GM21825 (cell line): Measurements from ENCODE around the gene KCNT1.

ENCODE experiments used
- ATAC-seq: cut with Tn5 transposase; IDR thresholded peaks from one replicate; pipeline ENCODE4 v1.9.1; 2021; ENCODE audit warnings: mild to moderate bottlenecking, moderate library complexity; ENCODE audit not compliant: unreplicated experiment

The KCNT1 gene

DNA sequence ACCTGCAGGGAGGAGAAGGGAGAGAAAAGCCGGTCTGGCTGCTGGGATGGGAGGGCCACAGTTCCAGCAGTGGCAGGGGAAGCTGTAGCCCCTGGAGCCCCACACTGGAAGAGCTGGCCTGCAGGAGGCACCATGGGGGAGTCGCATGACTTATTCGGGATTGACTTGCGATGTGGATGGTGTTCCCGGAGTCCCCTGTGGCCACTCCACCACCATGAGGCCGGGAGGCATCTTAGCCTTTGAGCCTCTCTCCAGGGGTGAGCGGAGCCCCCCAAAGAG lies 92.0 kb downstream of the KCNT1 start:
- ATAC-seq = no peak

DNA sequence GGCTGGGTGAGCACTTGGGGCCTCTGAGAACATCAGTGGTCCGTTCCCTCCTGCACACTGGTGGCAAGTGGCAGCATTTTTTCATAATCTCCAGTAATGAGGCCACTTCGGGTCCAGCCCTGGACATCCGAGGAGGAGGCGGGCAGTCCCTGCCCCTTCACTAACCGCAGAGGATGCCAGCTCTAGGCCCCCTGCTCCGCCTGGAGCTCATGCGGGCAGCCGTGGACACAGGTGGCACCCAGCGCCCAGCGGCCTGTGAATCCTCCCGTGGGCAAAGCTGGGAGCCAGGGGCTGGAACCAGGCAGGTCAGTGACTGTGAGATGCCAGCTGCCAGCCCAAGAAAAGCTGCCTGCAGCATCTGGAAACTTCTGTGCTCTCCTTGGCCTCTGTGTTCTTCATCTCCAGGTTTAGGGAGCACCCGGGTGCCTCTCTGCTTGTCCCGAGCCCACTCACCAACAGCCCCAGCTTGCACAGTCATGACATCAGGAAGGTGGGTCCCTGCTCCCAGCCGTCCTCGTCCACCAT lies 92.4 kb downstream of the KCNT1 start:
- no peak for ATAC-seq

DNA sequence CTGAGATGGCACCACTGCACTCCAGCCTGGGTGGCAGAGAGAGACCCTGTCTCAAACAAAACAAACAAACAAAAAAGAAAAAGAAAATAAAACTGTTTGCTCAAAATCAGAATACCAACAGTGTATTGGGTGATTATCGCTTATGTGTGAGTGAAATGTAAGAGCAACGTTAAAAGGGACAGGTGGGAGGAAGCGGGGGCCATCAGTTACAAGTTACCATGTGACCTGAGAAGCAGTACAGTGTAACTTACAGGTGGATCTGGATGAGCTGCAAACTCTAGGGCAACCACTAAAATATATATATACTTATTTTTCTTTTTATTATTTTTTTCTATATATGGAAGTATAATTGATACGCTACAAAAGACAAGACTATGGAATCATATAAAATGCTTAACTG lies 93.4 kb downstream of the KCNT1 start:
- no peak for ATAC-seq

DNA sequence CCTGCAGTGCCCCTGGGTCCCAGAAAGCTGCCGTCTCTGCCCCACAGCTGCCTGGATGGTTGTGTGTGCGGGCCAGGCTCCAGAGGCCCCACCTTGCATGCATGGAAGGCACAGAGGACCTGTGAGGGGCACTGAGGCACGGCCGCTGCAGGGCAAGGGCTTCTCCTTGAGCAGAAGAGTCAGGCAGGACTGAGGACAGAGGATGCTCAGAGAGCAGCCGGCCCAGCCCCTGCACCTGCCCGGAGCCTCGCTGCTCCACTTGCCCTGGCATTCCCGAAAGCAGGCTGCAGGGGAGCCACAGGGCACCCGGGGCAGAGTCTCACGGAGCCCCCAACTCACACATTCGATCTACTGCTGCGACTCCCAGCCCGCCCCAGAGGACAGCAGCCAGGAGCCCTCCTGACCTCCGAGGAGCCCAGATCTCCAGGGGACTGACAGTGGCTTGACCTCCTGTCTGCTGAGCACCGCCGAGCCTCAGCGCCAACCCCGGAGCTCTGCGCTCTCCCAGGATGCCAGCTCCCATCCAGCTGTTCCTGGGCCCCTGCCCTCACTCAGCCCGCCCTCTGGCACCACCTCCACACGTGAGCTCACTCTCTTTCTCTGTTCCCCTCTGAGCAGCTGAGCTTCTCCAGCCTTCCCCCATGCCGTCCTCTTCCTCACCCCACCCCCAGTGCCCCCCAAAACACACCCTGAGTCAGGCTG lies 95.0 kb downstream of the KCNT1 start:
- ATAC-seq = no peak

DNA sequence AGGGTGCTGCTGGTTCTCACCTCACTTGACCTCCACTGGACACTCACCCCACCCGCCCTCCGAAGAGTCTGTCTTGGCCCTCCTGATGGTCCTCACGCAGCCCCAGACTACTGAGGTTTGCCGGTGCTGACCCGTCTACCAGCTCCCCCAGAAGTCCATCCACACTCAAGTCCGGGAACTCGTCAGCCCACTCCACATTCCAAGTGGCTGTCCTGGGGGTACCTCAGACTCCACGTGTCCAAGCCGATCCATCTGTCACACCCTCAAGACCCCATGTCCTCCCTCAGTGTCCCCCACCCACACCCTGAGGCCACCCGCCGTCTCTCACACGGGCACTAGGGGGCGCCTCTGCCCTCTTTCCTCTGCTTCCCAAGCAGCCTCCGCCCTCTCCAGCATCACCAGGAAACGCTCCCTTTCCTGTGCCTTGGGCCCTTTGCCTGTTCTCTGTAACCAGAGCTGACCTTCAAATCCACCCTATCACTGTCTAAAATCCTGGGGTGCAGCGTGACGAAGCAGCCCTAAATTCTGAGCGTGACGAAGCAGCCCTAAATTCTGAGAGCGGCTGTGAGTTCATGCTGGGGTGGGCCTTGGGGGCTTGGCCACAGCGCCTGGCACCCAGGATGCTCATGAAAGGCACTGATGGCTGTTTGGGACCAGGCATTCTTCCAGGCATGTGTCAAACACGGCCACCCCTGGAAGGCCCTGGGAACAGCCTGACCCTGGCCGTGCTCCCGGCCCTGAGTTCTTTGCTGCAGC lies 95.7 kb downstream of the KCNT1 start:
- no peak for ATAC-seq

DNA sequence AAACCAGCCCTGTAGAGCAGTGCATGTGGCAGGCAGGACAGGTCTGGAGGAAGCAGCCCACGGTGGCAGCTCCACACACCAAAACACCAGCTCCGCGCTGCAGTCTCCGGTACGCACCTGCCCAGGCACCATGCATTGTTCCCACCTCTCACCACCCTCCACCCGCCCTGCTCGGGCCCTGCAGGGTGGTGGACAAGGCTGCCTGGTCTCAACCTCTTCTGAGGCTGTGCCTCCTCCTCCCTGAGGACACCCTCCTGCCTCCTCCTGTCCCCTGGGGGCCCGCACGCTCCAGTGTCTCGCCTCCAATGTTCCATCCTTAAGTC lies 96.2 kb downstream of the KCNT1 start:
- ATAC-seq = no peak

DNA sequence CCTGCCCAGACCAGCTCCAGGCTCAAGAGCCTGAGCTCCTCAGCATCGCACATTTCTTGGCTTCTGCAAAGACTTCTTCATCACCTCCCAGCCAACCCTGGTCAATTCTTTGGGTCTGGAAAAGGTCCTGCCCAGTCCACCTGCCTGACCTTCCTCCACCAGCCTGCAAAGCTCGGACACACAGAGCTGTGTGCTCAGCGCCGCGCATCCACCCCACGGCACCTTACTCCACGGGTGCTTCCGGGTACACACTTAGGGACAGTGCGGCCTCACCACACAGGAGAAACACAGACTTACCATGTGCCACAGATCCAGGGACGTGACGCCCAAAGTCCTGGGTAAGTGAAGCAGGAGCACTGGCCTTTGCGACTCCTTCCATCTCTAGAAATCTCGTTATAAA lies 97.3 kb downstream of the KCNT1 start:
- ATAC-seq = no peak

DNA sequence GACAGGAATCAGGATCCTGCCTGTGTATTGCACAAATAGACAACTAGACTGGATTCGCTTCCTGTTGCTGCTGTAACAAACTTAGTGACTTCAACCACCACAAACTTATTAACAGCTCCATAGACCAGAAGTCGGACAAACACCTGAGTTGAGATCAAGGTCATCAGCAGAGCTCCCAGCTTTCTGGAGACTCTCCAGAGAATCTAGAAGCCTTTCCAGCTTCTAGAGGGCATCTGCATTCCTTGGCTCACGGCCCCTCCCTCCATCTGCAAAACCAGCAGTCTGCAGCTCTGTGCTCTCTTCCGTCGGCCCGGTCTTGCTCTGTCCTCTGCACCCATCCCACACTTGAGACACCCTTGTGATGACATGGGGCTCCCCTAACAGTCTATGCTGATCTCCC lies 99.1 kb downstream of the KCNT1 start:
- no peak for ATAC-seq

DNA sequence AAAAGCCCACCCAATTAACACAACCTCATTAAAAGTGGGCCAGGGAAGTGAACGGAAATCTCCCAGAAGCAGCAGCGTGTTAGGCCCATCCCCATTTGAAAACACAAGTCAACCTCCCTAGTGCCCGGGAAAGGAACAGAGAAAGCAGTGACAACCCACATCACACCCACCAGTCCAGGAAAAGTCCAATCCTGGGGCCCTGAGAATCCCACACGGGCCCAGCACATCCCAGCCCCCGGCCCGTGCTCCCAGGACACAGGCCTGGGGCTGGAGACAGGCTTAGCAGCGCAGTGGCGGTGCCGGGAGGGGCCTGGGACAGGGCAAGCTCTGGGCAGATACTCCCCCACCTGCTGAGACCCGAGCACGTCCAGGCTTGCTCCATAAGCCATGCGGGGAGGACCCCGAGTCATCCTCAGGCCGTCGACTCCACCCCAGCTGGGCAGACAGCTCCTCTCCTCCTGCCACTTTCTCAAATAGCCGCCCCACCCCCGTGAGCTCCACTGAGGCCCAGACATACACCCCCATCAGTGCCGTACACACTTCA lies 101.0 kb downstream of the KCNT1 start:
- ATAC-seq = no peak

DNA sequence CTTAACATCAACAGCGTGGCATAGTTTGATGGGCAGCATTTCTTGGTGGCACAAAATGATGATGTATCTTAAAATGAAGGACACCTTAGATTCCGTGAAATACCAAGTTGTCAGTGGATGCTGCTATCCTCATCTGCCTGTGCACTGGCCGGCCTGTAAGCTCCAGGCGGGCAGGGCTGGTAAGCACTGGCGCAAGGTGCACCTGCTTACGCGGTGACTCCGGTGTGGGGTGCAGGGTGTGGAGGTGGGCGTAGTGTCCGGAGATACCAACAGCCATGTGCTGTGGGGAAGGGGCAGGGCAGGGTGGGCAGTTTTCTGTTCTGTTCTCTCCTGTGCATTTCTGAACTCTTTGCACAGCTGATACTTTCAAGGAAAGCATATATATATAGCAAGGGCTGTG lies 101.5 kb downstream of the KCNT1 start:
- ATAC-seq = no peak

DNA sequence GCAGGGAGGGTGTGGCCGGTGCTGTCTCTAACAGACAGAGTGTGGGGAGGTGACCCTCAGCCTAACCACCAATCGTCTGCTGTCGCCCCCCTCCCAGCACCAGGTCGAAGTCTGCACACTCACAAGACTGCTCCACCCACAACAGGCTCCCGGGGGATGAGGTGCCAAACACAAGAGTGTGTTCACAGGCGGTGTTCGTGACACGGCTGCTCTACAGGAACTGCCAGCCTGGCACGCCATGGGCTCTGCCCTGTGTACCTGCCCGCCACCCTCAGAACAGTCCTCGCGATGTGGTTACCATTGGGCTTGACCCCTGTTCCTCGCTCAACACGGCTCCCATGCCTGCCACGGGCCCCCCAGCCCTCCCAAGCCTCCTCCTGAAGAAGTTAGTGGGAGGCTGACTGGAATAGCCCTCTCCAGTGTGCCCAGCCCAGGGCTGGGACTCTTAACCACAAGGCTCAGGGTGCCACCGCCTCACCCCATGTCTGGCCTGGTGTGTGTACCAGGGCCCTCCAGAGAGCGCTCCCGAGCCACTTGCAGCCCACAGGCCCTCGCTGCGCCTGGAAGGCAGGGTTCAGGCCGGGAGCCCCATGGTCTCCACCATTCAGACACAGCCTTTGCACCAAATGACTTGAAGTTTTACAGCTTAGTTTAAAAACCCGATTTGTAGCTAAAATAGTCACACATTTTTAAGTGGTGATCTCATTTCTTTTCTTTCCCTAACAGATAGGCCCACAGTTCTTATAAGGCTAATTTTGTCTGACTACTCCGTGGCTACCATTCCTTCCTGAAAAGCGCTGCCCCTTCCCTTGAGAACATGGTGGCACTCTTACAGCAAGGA lies 102.8 kb downstream of the KCNT1 start:
- no peak for ATAC-seq

DNA sequence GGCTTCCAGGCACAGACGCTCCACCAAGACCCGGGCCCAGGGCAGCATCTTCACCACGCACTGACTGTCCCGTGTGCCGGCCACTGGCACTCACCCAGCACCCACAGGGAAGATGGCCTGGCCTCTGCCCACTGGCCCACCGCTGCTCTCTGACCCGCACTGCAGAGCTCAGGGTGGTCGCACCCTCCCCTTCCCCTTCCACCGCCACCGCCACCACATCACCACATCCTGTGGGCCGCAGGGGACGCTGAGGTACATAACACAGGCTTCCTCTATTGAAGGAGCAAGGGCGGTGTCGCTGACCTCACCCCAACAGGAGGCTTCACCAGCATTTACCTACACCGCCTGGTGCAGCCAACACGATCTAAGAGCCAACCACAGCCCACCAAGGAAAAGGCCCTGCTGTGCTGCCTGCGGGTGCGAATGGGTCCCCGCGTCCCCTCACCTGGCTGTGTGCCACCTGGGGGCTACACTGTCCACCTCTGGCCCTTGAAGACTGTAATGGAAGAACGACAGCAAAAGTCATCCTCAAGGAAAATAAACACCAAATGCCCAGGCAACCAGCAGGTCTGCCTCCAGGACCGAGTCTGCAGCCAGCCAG lies 103.5 kb downstream of the KCNT1 start:
- no peak for ATAC-seq

DNA sequence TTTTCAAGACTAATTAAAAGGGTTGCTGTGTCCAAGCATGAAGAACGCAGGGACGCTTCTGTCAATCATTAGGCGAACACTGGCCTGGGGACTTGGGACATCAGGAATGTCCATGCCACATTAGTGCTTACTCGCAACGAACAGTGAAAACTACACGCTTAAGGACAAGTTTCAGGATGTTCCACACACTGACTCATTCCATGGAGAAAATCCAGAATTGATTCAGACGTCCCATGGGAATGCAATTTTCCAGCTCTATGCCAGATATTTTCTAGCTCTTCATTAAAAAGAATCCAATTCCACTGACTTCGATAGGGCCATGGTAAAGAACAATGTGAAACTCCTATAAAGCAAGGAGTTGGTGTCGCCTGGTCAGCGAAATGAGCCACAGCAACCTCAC lies 107.2 kb downstream of the KCNT1 start:
- no peak for ATAC-seq

DNA sequence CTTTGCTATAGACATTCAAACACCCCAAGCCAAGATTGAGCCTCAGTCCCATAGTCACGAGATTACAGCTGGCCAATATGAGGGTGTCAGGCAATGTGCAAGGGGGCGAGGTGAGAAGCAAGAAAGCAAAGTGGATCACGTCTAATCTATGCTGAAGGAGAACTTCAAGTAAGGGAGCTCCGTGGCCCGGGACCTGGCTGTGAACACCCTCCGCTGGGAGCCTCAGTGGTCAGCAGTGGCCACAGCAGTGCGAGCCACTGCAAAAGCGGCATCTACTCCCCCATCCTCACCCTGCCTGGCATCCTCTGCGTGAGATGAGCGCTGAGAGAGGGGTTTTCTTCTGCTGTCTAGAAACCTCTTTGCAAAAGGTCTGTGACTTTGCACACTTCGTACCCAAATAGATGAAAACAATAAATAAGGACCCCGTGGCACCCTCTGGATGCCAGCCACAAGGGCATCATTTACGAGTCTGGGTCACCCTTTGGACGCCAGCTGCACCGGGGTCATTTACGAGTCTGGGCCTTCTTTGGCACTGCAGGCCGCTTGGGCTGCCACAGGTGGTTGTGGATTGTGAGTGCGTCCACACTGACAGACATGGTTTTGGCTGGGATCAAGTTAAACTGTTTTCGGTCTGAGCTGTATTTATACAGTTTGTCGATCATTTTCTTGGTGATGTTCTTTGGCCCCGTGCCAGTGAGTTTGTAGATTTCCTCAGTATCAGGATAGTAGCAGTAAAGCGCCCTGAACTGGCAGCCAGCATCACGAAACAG lies 109.0 kb downstream of the KCNT1 start:
- ATAC-seq = no peak

DNA sequence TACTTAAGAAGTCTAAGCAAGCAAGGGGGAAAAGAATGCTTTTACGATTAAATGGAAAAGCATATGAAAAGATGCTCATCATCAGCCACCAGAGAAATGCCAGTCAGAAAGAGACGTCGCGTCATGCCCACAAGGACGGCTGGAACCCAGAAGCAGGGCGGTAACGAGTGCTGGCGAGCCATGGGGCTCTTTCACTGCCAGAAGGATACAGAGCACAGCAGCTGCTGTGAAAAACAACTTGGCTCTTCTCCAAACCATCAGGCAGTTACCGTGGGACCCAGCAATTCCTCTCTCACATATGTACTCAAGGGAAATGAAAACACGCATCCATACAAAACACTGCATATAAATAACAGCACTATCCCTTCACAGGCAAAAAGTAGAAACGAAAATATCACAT lies 109.8 kb downstream of the KCNT1 start:
- no peak for ATAC-seq

DNA sequence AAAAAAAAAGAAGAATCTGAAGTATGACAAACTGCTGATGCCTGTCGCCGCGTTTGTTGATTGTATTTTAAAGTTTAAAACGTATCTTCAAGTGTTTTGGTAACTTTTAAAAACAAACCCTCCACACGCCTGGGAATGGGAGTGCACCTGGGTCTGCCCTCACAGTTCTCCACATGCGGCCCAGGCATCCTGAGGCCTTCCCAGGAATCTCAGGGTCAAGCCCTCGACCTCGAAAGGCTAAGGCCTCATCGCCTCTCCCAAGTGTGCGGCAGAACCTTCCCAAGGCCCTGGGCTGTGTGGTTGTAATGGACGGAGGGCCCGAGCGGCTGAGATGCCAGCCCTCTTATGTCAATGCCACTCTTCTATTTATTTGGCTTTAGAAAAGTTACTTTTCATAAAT lies 111.0 kb downstream of the KCNT1 start:
- ATAC-seq = no peak

DNA sequence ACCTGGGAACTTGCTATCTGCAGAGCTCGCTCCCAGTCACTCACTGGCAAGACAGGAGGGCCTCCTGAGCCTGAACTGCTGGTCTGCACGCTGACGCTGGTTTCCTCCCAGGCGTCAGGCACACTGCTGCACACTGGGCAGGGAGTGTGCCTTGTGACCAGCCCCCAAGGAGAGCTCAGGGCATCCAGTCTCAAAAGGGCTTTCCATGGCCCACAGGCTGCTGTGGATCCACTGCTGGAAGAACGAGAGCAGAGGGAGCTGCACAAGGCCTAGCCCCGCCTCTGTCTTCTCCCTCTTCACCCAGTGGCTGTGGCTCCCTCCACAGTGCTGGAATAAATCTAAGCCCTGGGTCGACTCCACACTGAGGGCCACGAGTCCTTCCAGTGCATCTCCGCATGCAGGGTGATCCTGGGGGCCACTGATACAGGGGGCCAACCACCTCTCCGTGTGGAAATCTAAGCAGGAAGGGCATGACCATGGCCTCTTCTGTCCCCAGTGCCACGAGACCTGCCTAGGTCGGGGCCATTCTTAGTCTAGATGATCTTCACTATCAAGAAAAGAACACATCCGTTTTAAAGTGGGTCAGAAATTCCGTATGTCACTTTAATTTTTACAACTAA lies 111.8 kb downstream of the KCNT1 start:
- no peak for ATAC-seq

DNA sequence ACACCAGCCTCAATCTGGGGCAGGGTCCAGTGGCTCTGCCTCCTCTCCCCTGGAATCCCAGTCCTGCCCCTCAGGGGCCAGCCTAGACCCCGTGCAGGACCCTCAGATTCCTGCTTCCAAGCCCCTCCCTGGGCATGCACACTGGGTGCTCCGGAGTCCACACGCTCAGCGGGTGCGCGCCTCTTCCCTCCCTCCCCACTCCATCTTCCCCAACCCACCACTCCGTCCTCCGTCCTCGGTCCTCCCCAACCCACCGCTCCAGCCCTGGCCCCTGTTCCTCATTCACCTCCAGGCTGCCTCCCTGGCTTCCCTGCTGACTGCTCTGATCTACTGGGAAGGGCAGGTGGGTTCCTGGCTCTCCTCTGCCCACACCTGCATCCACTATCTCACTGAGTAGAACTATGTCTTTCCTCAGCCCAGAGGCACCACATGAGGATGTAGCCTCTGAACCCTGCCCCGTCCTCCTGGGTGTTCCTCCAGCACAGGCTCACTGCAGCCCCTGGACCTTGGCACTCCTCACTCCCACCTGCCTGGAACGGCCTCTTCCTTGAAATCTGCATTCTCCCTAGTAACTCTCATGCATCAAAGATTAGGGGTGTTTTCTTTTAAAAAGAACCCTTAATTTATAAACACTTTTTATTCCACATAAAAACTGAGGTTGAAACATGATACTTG lies 112.6 kb downstream of the KCNT1 start:
- ATAC-seq = no peak

DNA sequence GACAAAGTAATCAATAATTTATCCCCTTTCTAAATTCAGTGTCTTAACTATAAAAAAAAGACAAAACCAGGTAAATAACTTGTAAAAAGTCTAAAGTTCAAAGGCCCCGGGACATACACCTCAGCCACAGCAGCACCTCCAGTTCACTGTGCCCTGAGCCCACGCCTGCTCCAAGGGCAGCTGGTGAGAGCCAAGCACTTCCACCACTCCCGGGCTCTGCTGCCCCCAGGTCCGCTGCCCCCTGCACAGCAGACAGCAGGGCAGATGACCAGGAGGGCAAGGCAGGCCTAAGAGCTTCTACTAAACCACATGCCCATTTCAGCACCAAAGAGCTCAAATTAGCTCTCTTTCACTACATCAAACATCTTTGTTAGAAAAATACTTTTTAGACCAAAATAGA lies 113.4 kb downstream of the KCNT1 start:
- ATAC-seq = no peak
